ENCODE measurements around the gene TMEM271.
"Not testable (repeated sequence)": the region's sequence is repeated elsewhere in the genome, so short reads cannot be mapped to it uniquely, and the experiment has no call there.

The TMEM271 gene

DNA sequence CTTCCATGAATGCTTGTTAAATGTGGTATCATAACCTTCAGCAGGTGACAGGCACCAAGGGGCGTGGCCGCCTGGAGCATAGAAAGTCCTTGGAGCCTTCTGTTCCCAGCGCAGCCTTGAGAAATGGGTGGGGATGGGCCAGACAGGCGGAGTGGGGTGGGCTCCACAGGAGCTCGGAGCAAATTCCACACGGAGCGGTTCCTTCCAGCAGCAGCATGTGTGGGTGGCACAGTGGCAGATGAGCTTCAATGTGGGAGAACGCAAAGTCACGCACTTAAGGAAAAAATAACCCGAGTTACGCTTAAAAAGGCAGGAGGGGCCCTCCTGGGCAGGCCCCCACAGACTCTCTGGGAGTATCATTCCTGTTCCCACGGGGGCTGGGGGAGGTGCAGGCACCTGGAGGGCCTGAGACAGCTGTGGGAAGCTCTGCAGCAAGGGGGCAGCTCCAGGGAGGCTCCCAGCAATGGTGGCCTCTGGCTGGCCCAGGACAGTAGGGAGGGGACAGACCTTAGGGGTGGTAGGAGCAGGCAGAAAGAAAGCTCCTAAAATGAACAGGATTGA lies 15.3 kb downstream of the TMEM271 start:
- DNase-seq: no peak

DNA sequence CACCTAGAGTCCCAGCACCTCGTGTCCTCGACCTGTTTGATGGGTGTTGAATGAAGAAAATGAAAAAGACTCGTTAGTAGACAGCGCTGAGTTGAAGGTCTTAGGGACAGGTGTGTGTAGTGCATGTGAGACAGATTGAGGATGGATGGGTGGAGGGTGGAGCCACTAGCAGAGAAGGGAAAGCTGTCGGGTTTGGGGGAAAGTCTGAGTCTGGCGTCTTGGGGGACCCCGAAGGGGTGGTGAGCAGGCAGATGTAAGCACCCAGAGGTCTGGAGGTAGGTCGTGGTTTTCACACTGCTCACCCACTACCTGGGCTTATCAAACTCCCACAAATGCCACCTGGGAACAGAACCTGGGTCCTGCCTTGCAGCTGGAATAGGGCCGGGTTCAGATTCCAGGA lies 16.0 kb downstream of the TMEM271 start:
- DNase-seq: no peak

DNA sequence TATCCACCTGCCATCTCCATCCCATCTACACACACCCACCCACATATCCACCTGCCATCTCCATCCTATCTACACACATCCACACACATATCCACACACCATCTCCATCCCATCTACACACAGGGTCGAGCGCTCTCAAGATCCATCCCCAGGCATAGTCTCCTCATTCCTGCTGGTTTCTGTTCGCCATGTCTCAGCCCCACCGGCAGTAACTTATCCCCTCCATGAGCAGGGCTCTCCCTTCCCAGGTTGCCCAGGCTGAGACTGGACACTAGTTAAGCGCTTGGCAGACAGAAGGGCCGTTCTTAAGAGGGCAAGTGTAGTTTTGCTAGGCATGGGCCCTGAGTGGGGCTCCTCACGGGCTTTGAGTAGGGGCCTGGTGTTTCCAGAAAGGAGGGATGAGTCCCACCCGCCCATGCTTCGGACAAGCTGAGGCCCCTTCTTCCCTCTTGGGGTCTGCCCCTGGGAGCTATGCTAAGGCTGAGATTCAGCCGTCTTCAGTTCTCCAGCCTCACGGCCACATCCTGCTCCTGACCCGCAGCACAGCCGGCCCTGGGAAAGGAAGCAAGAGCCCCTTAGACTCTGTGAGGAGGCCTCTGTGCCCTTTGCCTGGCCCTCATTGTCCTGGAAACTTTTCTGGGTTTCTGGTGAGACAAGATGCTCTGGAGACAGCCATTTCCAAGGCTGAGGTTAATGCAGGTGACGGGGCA lies 20.4 kb downstream of the TMEM271 start:
- no peak for DNase-seq

DNA sequence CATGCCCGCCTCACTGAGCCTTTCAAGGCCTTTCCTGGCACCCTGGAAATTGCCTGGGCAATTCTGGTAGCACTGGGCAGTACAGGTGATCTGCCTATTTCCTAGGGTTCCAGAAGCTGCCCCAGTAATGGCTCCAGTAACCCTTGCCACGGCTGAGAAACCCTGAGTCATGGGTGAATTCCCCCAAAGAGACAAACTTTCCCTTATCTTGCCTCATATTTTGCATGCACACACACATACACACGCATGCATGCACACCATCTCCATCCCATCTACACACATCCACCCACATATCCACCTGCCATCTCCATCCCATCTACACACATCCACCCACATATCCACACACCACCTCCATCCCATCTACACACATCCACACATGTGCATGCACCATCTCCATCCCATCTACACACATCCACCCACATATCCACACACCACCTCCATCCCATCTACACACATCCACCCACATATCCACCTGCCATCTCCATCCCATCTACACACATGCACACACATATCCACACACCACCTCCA lies 21.2 kb downstream of the TMEM271 start:
- not testable (repeated sequence) for DNase-seq

DNA sequence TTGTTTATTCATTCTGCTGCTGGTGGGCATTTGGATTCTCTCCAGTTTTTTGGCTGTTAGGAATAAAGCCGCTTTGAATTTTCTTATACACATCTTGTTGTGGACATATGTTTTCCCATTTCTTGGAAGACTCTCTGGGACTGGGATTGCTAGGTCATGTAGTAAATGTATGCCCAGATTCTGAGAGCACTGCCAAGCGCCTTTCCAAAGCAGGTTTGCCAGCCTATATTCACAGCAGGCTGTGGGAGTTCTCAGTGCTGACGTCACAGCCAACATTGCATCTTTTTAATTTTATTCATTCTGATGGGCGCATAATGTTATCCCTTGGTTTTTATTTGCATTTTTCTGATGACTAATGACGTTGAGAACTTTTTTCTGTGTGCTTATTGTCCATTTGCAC lies 24.1 kb downstream of the TMEM271 start:
- no peak for DNase-seq

DNA sequence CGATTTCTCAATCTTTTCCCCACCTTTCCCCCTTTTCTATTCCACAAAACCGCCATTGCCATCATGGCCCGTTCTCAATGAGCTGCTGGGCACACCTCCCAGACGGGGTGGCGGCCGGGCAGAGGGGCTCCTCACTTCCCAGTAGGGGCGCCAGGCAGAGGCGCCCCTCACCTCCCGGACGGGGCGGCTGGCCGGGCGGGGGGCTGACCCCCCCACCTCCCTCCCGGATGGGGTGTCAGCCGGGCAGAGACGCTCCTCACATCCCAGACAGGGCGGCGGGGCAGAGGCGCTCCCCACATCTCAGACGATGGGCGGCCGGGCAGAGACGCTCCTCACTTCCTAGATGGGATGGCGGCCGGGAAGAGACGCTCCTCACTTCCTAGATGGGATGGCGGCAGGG lies 25.8 kb downstream of the TMEM271 start:
- DNase-seq: not testable (repeated sequence)

DNA sequence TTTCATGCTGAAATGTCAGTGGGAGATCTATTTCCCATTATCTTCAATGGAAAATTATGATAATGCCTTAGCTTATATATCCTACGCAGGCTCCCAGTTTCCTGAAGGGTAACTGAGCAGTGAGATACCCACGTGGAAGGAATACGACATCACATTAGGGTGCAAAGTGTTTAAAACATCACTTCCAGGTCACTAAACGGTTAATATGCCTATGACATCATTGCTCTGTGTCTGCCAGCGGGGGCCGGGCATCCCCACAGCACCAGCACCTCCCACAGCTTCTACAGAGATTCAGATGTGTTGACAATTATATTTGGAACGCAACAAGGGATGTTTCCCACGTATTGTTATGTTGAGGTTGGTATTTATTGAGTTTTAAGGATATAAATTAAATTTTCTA lies 27.1 kb downstream of the TMEM271 start:
- DNase-seq: no peak

DNA sequence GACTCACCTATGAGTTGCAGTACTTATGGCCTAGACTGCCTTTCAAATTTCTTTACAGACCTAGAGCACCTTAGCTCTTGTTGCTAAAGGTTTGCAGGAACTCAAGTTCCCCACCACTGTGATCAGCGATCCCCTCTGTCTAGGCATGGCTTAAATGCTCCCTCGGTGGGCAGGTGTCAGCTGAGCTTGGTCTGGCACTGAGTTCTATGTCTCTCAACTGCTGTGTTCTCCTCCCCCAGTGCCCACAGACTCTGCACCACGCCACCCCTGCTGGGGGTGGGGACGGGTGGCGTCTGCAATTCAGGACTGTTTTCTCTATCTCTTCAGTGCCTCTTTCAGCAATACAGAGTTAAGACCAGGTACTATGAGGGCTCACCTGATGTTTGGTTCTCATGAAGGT lies 30.5 kb downstream of the TMEM271 start:
- DNase-seq: no peak

DNA sequence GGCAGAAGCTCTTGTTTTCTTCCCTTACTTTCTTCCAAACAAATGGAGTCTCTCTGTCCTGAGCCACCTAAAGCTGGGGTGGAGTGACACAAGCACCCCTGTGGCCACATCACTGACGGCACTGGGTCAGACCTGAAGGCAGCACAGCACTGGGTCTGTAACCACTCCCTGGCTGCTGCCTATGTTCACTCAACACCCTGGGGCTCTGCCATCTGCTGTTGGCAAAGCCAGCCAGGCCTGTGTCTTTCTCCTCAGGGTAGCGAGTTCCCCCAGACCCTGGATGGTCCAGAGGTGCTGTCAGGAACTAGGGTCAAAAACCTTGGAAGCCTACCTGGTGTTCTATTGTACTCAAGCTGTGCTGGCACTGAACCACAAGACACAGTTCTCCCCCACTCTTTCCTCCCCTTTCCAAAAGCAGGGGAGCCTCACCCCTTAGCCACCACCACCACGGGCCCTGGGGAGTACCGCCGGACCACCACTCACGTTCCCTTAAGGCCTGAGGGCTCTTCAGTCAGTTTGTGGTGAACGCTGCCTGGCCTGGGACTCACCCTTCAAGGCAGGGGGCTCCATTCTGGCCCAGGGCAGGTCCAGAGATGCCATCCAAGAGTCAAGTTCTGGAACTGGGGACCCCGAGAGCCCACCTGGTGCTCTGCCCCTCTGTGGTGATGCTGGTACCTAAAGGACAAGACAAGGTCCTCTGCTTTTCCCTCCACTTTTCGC lies 31.5 kb downstream of the TMEM271 start:
- no peak for DNase-seq

DNA sequence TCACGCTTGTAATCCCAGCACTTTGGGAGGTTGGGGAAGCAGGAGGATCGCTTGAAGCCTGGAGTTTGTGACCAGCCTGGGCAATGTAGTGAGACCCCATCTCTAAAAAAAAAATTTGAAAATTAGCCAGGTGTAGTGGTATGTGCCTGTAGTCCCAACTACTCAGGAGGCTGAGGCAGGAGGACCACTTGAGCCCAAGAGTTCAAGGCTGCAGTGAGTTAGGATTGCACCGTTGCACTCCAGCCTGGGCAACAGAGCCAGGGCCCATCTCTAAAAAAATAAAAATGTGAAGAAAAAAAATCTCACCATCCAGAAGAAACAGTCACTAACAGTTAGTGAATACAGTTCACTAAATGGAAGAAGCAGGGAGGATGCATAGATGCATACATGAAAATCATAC lies 34.8 kb downstream of the TMEM271 start:
- DNase-seq: no peak

DNA sequence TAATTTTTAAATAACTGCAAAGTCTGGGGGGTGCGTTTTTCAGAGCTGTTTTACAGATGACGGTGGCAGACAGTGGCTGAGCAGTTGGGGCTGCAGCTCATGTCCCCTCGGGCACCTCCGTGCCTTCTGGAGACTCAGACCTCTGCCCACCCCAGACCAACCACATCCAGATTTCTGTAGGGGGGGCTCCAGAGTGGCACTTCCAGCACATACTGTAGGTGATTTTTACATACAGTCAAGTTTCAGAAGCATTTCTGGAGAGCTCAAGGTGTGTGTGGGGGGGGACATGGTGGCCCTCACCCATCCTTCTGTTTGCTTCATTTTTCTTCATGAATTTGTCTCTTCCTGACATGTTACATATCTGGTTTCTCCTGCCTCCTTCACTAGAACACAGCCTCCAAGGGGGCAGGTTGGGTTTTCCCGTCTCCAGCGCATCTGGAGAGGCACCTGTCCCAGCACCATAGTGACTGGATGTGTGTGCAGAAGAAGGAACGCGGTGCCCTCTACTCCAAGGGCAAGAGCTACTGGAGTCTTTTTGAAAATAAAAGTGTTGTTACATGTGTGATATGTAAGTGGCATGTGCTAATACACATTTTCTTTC lies 37.5 kb downstream of the TMEM271 start:
- no peak for DNase-seq

DNA sequence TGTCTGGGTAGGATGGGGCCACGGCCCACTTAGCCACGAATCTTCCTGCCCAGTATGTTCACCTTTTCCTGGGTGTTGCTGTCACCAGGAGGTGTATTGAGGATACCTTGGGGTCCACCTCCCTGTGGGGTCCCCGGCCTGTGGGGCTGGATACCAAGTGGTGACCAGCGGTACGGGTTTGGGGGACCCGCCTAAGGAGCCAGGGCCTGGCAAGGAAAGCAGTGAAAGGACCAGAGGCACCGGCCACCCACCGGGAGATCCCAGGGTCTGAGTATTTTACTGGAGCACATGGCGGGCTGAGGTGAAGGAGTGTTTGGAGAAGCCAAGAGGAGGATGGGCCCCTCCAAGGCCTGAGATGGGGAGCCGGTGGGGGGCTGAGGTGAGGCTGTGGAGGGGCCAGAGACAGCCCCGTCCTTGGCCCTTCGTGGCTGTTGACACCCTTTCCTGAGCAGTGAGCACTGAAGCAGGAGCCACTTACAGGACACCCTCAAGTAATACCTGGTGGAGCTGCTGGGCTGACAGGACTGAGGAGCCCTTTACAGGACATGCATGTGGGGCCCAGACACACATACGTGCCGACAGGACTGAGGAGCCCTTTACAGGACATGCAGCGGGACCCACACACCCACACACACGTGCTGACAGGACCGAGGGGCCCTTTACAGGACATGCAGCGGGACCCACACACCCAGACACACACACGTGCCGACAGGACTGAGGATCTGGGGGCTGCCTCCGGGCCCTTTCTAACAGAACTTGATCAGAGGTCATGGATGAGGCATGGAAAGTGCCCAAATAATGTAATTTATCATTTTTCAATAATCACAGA lies 38.4 kb downstream of the TMEM271 start:
- DNase-seq: no peak

DNA sequence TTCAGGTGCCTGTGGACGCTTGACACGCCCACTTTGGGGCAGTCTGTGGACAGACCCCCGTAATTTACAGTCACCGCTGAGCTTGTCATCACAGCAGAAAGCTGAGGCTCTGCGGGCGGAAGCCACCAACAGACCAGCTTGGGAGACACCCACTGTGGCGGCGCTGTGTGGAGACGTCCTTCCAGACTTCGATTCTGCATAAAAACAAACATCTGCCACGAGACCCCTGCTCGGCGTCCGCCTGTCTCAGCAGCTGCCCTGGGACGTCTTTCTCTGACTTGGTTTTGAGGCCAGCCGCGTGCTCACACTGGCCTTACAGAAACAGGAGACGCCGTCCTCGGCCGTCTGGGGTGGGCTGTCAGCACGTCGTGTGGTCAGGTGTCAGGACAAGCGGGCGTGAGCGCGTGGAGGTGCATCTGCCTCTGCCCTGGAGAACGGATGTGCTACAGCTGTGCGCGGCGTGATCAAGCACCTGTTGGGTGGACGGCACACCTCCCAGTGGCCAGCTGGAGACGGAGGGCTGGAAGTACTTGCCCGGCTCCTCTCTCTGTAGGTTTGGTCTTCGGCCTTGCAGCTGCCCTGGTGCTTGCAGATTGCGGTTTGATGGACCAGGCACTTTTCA lies 39.6 kb downstream of the TMEM271 start:
- no peak for DNase-seq

DNA sequence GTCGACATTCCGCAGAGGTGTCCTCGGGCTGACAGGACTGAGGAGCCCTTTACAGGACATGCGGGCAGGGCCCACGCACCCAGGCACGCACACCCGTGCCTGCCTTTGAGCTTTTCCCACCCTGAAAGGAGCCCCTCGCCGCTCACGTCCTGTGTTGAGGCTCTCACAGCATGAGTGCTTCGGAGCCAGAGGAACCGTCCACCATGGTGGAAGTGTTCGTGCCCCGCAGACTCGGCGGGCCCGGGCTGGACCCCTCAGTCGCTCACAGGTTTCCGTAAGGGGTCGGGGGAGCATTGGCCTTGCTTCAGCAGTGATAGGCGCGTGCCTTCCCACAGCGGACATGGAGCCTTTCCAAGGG lies 40.2 kb downstream of the TMEM271 start:
- DNase-seq: no peak

DNA sequence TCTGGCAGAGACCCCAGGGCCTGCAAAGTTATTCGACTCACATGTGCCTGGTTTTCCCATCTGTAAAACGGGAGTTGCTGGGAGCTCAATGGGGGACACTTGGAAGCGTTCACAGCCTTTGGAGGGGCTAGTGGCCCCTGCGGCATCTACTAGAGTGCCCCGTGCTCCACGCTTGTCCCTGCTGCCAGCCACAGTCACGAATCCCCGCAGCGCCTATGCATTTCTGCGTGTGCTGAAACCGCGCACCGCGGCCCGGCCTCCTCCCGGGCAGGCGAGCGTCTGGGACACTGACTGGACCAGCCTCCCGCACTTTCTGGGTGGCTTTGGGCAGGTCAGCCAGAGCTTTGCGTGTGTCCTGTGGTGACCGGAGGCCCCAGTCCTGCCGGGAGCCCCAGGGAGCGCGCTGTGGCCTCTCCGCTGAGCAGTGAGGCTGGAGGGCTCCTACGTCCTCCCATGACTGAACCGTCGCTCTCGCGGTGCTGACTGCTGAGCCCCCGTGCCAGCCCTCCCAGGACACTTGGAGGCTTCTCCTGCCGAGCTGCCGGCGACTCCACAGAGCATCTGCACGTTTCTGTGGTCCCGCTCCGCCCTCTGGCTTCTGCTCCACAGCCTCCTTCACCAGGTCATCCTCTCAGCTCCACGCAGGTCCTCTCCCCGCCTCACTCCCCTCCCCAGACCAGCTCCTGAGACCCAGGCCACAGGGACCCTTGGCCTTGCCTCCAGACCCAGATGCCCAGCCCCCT lies 40.7 kb downstream of the TMEM271 start:
- DNase-seq: no peak

DNA sequence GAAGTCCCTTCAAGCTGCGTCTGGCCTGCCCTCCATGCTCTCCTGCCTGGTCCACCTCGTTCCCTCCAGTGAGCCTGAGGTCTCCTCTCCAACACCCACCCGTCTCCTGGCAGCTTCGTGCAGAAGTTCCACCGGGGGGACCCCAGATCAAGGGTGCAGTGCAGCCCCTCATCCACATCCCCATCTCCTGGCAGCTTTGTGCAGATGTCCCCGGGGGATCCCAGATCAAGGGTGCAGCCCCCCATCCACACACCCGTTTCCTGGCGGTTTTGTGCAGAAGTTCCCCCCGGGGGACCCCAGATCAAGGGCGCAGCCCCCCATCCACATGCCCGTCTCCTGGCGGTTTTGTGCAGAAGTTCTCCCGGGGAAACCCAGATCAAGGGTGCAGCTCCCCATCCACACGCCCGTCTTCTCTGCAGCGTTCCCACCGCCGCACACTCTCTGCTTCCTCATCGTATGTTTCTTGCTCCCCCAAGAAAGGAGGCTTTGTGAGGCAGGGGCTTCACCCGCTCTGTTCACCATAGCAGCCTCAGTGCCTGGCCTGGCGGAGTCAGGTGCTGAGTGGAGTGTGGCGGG lies 41.4 kb downstream of the TMEM271 start:
- no peak for DNase-seq

DNA sequence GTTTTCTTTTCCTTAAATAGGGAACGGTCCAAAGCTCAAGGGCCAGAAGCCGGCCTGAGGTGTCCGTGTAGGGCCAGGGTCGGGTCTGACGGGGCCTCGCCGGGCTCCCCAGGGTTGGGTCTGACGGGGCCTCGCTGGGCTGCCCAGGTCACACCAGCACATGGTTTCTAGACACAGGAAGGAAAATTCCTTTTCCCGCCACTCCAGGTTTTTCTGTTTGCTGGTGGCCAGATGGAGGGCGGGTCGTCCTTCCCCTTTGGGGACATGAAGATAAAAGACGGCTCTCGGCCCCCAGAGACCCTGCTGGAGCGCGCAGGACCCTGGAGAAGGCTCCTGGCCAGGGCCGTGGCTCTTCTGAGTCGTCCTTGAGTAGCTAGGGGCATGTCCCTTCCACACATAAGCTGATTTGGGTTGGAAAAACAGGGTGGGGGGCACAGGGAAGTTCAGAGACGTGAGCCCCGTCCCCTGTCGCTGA lies 42.0 kb downstream of the TMEM271 start:
- DNase-seq: no peak

DNA sequence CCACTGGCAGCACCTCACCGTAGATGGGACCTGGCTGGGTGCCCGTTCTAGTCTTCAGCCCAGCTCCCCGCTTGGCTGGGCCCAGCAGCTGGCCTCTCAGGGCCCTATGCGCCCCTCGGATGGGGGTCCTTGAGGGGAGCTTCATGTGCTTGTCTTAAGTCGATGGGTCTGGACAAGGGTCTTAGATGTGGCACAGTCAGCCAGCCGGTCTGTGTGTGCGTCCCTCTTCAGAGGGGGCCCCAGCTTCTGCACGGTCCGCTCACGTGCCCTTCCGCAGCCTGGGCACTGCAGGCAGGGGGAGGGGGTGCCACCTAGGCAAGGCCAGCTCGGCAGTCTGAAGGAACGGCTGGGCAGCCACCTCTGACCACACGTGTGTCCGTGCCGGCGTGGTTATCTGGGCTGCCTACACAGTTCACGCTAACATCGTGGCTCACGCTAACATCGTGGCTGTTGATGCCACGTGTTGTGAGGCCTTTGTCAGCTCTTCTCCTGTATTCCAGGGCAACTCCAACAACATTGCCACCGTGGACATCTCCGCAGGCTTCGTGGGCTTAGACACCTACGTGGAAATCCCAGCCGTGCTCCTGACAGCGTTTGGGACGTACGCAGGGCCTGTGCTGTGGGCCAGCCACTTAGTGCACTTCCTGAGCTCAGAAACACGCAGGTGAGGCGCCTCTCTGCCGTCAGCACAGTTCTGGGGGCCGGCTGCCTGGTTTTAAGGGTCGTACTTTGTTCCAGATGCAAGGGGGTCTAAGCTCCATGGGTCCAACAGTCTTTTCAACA lies 42.6 kb downstream of the TMEM271 start:
- DNase-seq: no peak

DNA sequence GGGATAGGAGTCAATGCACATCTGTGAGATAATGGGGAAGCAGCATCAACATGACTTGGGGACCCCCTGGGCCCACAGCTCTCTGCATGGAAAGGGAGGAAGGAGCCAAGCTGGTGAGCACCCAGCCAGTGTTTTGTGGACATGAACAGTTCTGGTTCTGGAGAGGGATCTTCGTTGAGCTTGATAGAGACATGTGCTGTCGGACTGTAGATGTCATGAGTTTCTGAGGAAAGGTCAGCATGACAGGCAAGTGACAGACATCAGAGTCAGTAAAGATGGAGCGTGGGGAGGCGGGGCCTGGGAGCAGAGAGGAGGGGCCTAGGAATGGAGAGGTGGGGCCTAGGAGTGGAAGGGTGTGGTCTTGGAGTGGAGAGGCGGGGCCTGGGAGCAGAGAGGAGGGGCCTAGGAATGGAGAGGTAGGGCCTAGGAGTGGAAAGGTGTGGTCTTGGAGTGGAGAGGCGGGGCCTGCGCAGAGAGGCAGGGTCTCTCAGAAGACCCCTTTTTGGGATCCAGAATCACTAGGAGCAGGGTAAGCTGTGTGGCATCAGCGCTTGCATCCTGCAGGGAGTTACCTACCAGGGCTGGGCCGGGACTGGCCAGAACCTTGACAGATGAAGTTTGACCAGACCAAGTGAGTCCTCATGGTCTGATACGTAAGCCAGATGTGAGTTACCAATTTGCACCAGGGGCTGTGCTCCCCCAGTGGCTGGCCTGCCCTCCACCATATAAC lies 43.3 kb downstream of the TMEM271 start:
- DNase-seq: no peak

Data from HCEC 1CT (cell line).